Measurements from ENCODE around the gene NACC1. TPM values are rescaled to one million over a fixed set of nuclear protein-coding genes. Genes with fewer than 3 reads are reported as not detected.
A peak's percentile ranks its signal among the peaks of the same experiment; 100 is the strongest.

Gene NACC1
- total RNA-seq, 1 donor from 2014 or later: 50.0 TPM

GRCh38 chr19:13086341-13086740 is 31.7 kb upstream of the NACC1 start:
- ATAC-seq: no peak
- no peak for DNase-seq
- intact Hi-C loops (cut with micrococcal nuclease): loop anchor here (5.0 kb wide), 1 partner anchor 104 kb away; no protein-coding TSS in a partner anchor

- DNase-seq: no peak
- intact Hi-C loops (cut with micrococcal nuclease): loop anchor here (5.0 kb wide), 1 partner anchor 105 kb away; no protein-coding TSS in a partner anchor
- ATAC-seq: no peak
Measured at GRCh38 chr19:13087295-13087694, 30.8 kb upstream of the NACC1 start.

GRCh38 chr19:13087795-13088537 is 30.1 kb upstream of the NACC1 start:
- ATAC-seq: no peak

GRCh38 chr19:13089139-13089856 is 28.8 kb upstream of the NACC1 start:
- DNase-seq (no peak), ATAC-seq (no peak)
- intact Hi-C loops (cut with micrococcal nuclease): loop anchor here (5.0 kb wide), 1 partner anchor 107 kb away; no protein-coding TSS in a partner anchor

More at GRCh38 chr19:13087795-13088537, 30.1 kb upstream of the NACC1 start:
- no peak for DNase-seq
- intact Hi-C loops (cut with micrococcal nuclease): loop anchor here (5.0 kb wide), 1 partner anchor 106 kb away; no protein-coding TSS in a partner anchor

- intact Hi-C loops (cut with micrococcal nuclease): loop anchor here (5.0 kb wide), 1 partner anchor 108 kb away; no protein-coding TSS in a partner anchor
- ATAC-seq (no peak), DNase-seq (no peak)
Measured at GRCh38 chr19:13089857-13090507, 28.1 kb upstream of the NACC1 start.

GRCh38 chr19:13090511-13091231 is 27.4 kb upstream of the NACC1 start:
- DNase-seq (no peak), ATAC-seq (no peak)
- intact Hi-C loops (cut with micrococcal nuclease): no loop called here

GRCh38 chr19:13091400-13092157 is 26.5 kb upstream of the NACC1 start:
- ATAC-seq: peak; percentile 70
- intact Hi-C loops (cut with micrococcal nuclease): no loop called here
- DNase-seq: peak; percentile 72

- intact Hi-C loops (cut with micrococcal nuclease): no loop called here
- no peak for DNase-seq
- peak; percentile 0 for ATAC-seq
Measured at GRCh38 chr19:13092158-13092543, 25.9 kb upstream of the NACC1 start.

- DNase-seq (no peak), ATAC-seq (peak; percentile 0)
- intact Hi-C loops (cut with micrococcal nuclease): no loop called here
Measured at GRCh38 chr19:13092606-13093235, 25.3 kb upstream of the NACC1 start.

GRCh38 chr19:13093407-13094105 is 24.5 kb upstream of the NACC1 start:
- ATAC-seq (peak; percentile 61), DNase-seq (peak; percentile 88)
- intact Hi-C loops (cut with micrococcal nuclease): no loop called here

- ATAC-seq (no peak), DNase-seq (no peak)
- intact Hi-C loops (cut with micrococcal nuclease): no loop called here
Measured at GRCh38 chr19:13094106-13094504, 24.0 kb upstream of the NACC1 start.

- ATAC-seq (no peak), DNase-seq (no peak)
- intact Hi-C loops (cut with micrococcal nuclease): no loop called here
Measured at GRCh38 chr19:13094771-13095392, 23.2 kb upstream of the NACC1 start.

GRCh38 chr19:13095393-13095784 is 22.7 kb upstream of the NACC1 start:
- ATAC-seq: no peak
- intact Hi-C loops (cut with micrococcal nuclease): no loop called here
- peak; percentile 51 for DNase-seq

GRCh38 chr19:13095934-13096927 is 21.8 kb upstream of the NACC1 start:
- peak; percentile 59 for DNase-seq
- intact Hi-C loops (cut with micrococcal nuclease): no loop called here
- no peak for ATAC-seq

- ATAC-seq (no peak), DNase-seq (no peak)
- intact Hi-C loops (cut with micrococcal nuclease): no loop called here
Measured at GRCh38 chr19:13097033-13097462, 21.0 kb upstream of the NACC1 start.

All from left ventricle myocardium superior (tissue), 1 donor.